CD4-positive, alpha-beta T cell treated with Interleukin-6 at 100 ng/mL for 8 hours (primary cell): ENCODE measurements around the gene TTC19.
"Not testable (repeated sequence)": the region's sequence is repeated elsewhere in the genome, so short reads cannot be mapped to it uniquely, and the experiment has no call there.

ENCODE experiments used
- DNase-seq: peaks from one replicate; pipeline ENCODE4 v3.0.0-alpha.2; 2020; ENCODE audit warnings: mixed read lengths, low spot score

Gene TTC19

GRCh38 chr17:16027708-16028584, 28.3 kb downstream of the TTC19 start:
- peak; percentile 53 for DNase-seq

GRCh38 chr17:16033729-16034349, 34.2 kb downstream of the TTC19 start:
- no peak for DNase-seq

GRCh38 chr17:16036261-16036660, 36.6 kb downstream of the TTC19 start:
- DNase-seq = no peak

GRCh38 chr17:16037636-16038035, 38.0 kb downstream of the TTC19 start:
- DNase-seq = no peak

- no peak for DNase-seq
Observed at GRCh38 chr17:16040710-16041251, 41.2 kb downstream of the TTC19 start.

DNA sequence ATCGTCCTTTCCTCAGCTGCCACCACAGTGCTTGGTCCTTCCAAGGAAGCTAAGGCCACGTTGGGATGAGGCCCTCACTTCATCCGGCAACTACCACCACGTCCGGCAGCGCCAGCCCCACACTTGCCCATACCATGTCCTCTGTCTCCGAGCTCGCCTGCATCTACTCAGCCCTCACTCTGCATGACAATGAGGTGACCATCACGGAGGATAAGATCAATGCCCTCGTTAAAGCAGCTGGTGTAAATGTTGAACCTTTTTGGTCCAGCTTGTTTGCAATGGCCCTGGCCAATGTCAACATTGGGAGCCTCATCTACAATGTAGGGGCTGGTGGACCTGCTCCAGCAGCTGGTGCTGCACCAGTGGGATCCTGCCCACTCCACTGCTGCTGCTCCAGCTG, 44.9 kb downstream of the TTC19 start:
- DNase-seq = no peak

GRCh38 chr17:16046966-16047365, 47.3 kb downstream of the TTC19 start:
- no peak for DNase-seq

GRCh38 chr17:16048811-16049449, 49.3 kb downstream of the TTC19 start:
- no peak for DNase-seq

DNA sequence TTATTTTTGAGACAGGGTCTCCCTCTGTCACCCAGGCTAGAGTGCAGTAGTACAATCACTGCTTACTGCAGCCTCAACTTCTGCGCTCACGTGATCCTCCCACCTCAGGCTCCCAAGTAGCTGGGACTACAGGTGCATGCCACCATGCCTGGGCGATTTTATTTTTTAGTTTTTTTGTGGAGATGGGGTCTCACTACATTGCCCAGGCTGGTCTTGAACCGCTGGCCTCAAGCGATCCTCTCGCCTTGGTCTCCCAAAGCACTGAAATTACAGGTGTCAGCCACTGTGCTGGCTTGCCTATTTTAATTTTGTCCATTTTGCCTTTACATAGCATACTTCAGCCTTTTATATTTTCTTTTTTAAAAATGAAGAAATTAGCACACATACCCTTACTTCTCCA, 51.2 kb downstream of the TTC19 start:
- DNase-seq = no peak

DNA sequence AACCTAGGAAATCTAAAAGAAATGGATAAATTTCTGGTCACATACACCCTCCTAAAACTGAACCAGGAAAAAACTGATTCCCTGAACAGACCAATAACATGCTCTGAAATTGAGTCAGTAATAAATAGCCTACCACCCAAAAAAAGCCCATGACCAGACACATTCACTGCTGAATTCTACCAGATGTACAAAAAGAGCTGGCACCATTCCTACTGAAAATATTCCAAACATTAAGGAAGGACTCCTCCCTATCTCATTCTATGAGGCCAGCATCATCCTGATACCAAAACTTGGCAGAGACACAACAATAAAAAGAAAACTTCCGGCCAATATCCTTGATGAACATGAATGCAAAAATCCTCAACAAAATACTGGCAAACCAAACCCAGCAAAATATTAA, 52.9 kb downstream of the TTC19 start:
- no peak for DNase-seq

GRCh38 chr17:16055139-16055538, 55.5 kb downstream of the TTC19 start:
- not testable (repeated sequence) for DNase-seq

- no peak for DNase-seq
Observed at GRCh38 chr17:16061631-16062030, 62.0 kb downstream of the TTC19 start.

- no peak for DNase-seq
Observed at GRCh38 chr17:16066125-16066524, 66.5 kb downstream of the TTC19 start.

DNA sequence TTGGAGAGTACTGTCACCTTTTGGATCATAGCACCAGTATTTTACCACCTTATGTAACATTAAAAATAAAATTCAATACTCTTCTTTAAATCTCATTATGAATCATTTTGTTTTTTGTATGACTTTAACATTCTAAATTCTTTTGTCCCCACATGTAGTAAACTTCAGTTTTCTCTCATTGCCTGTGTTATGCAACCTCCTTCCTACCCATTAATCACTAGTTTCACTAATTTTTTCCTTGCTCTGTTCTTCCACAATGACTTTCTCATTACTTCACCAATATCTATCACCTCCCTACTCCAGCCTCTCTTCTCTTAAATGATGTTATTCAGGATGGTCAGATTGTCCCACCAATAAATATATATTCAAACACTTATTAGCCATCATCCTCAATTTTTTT, 68.7 kb downstream of the TTC19 start:
- DNase-seq = no peak

DNA sequence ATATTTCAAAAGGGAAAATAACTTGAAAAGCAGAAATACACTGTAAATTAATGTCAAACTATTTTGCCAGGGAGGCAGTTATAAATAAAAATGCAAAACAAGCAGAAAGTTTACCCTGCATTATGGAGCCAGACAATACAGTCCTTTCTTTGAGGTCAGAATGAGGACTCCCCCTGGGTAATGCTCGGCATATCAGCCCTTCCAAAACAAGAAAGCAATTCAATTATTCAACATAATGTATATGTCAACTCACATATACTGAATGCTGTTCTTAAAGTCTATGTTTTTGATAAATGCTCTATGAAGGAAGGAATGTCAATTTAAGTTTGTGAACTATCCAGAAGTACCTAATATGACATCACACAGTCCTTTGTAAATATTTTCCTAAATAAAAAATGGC, 72.4 kb downstream of the TTC19 start:
- no peak for DNase-seq

DNA sequence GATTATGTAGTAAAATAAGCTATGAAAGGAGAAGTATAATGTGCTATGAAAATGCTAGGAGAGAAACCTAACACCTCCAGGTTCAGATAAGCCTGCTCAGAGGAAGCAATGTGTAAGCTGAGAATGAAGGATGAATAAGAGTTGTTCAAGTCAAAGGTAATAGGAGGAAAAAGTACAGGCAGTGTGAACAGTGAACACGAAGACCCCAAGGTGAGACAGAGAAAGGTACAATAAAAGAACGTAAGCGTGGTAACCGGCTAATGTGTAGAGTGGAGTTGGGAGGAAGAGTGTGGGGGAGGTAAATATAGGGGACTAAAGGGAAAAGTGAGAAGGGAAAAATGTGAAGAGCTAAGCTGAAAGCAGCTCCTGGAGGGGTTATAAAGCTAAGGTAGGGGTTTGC, 74.2 kb downstream of the TTC19 start:
- DNase-seq = no peak

DNA sequence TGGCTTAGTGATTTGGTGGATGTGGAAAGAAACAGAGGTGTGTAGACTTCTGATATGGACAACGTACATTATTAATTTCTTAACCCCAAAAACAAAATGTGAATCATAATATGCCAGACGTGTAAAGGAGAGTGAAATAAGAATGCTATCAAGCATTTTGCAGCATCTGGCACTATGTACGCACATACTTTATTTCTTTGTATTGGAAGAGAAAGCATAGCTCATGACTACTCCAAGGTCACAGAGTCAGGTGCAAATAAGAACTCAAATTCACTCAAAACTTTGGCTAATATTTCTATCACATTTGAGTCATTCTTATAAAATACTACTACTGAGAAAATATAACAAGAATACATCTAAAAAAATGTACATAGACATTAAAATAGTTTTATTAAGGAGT, 74.8 kb downstream of the TTC19 start:
- no peak for DNase-seq

- no peak for DNase-seq
Observed at GRCh38 chr17:16075949-16076348, 76.3 kb downstream of the TTC19 start.
